Fibroblast of lung (primary cell): ENCODE data around the gene CORIN. TPM values are rescaled to one million over a fixed set of nuclear protein-coding genes. Genes with fewer than 3 reads are reported as not detected.

ENCODE experiments used
- DNase-seq, 2 donors: peaks; one replicate each; pipeline versions ENCODE4 v3.0.0 to v3.0.0-alpha.2; 2010; ENCODE audit warnings: low read depth in 2 of 2
- H2AFZ ChIP-seq: 2 replicates; pipeline ENCODE4 v1.5.1; 2012; ENCODE audit warnings: low read length, control low read depth, inconsistent platforms
- H3K27ac ChIP-seq: 2 replicates; pipeline ENCODE4 v1.5.1; 2011; ENCODE audit warnings: low read length, control low read depth; ENCODE audit not compliant: insufficient read depth
- H3K27me3 ChIP-seq: 2 replicates; pipeline ENCODE4 v1.5.1; 2011; ENCODE audit warnings: mild to moderate bottlenecking, low read length; ENCODE audit not compliant: control insufficient read depth, insufficient read depth
- H3K36me3 ChIP-seq: 2 replicates; pipeline ENCODE4 v1.5.1; 2011; ENCODE audit warnings: low read length; ENCODE audit not compliant: control insufficient read depth, insufficient read depth
- H3K4me1 ChIP-seq: 2 replicates; pipeline ENCODE4 v1.5.1; 2011; ENCODE audit warnings: low read length; ENCODE audit not compliant: control insufficient read depth, insufficient read depth; ENCODE audit errors: extremely low read depth
- H3K4me2 ChIP-seq: 2 replicates; pipeline ENCODE4 v1.5.1; 2011; ENCODE audit warnings: low read length, control low read depth; ENCODE audit not compliant: insufficient read depth; ENCODE audit errors: extremely low read depth
- H3K4me3 ChIP-seq, 4 experiments: fragments of 200-600 bp in 1 of 4; sonication (generic) in 1 of 4; replicated peaks in 1 of 4; 2 replicates each; pipeline ENCODE4 v1.5.1; 2011 to 2016; ENCODE audit warnings: low read length in 4 of 4, low read depth in 3 of 4, mild to moderate bottlenecking in 3 of 4, control low read depth in 2 of 4, inconsistent platforms in 1 of 4, mixed read lengths in 1 of 4; ENCODE audit not compliant: insufficient read depth in 1 of 4; ENCODE audit errors: control extremely low read depth in 1 of 4
- H3K79me2 ChIP-seq: 2 replicates; pipeline ENCODE4 v1.5.1; 2012; ENCODE audit warnings: mild to moderate bottlenecking, low read length, inconsistent platforms; ENCODE audit not compliant: control insufficient read depth, insufficient read depth
- H3K9ac ChIP-seq: 2 replicates; pipeline ENCODE4 v1.5.1; 2011; ENCODE audit warnings: mild to moderate bottlenecking, low read length, control low read depth; ENCODE audit not compliant: insufficient read depth
- H3K9me3 ChIP-seq: 2 replicates; pipeline ENCODE4 v1.5.1; 2012; ENCODE audit warnings: low read depth, low read length; ENCODE audit not compliant: control insufficient read depth, insufficient read depth
- H4K20me1 ChIP-seq: 2 replicates; pipeline ENCODE4 v1.5.1; 2011; ENCODE audit warnings: low read length; ENCODE audit not compliant: control insufficient read depth, insufficient read depth; ENCODE audit errors: extremely low read depth
- EZH2 ChIP-seq: IDR thresholded peaks from 2 replicates; pipeline ENCODE4 v1.5.1; 2012; ENCODE audit warnings: low read length, control low read depth, mild to moderate bottlenecking; ENCODE audit errors: missing control alignments
- polyA plus RNA-seq, 2 donors: library from polyadenylated mRNA; depleted of rRNA in 1 of 2; stranded (reverse) in 1 of 2; unstranded in 1 of 2; fragments of >200 nt; gene quantifications; 2 replicates each; pipeline ENCODE4 v1.2.1, GENCODE V29; 2011 to 2012; ENCODE audit warnings: missing spikeins in 1 of 2
- total RNA-seq: library from RNA; depleted of rRNA; stranded (reverse); fragments of >200 nt; gene quantifications from 2 replicates; pipeline ENCODE4 v1.2.1, GENCODE V29; 2014
- TF ChIP-seq, protein P1 (sequence below), 2 donors: IDR thresholded peaks in 1 of 2; conservative IDR thresholded peaks in 1 of 2; 1 replicate in 1 of 2; 2 replicates in 1 of 2; pipeline ENCODE4 v1.5.1; 2011 to 2012; ENCODE audit warnings: low read length in 2 of 2, control low read depth in 1 of 2, inconsistent platforms in 1 of 2, low read depth in 1 of 2, mild to moderate bottlenecking in 1 of 2

The CORIN gene
- total and polyA plus RNA-seq, 2 donors (not counting 1 experiment from before 2014, with no cell fraction given), result 1.5 to 22.2 TPM

DNA sequence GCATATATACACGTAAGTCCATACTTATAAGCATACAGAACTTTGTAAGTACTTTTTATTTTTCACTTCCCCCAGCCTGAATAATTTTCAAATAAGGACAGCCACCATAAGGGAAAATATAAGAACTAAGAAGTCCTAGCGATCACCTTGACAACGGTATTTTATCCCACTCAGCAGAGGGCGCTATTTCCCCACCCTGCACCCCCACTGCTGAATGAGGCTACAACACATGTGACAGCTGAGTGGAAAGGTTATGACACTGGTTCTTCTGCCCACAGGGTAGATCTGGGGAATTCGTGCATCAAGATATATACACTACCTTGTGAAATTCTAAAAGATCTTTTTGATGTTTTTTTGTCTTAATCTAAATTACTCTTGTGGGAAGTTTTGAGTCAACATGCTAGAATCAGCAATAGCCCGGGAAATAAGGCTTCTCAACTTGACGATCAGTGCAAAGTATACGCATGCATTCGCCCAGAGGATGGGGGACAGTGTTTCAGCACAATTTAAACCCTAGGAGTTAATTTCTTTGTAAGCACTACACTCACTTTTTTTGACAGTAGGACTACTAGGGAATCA lies 151.5 kb downstream of the CORIN start:
- no peak overlapping the region for H3K27ac ChIP-seq
- no peak for TF ChIP-seq EZH2
- TF ChIP-seq, protein P1, sequence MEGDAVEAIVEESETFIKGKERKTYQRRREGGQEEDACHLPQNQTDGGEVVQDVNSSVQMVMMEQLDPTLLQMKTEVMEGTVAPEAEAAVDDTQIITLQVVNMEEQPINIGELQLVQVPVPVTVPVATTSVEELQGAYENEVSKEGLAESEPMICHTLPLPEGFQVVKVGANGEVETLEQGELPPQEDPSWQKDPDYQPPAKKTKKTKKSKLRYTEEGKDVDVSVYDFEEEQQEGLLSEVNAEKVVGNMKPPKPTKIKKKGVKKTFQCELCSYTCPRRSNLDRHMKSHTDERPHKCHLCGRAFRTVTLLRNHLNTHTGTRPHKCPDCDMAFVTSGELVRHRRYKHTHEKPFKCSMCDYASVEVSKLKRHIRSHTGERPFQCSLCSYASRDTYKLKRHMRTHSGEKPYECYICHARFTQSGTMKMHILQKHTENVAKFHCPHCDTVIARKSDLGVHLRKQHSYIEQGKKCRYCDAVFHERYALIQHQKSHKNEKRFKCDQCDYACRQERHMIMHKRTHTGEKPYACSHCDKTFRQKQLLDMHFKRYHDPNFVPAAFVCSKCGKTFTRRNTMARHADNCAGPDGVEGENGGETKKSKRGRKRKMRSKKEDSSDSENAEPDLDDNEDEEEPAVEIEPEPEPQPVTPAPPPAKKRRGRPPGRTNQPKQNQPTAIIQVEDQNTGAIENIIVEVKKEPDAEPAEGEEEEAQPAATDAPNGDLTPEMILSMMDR (conservative IDR thresholded peaks at IDR 0.05 in 1 of 2, IDR thresholded peaks at IDR 0.05 in 1 of 2; ENCODE audit: low read depth in 1 of 2, low read length in 2 of 2), result peak; percentile 74
- no peaks in the 10 kb centered on the region for H4K20me1 ChIP-seq
- no peaks in the 10 kb centered on the region for H3K36me3 ChIP-seq
- H2AFZ ChIP-seq, result no peak overlapping the region
- H3K79me2 ChIP-seq, result no peaks in the 10 kb centered on the region
- no peaks in the 10 kb centered on the region for H3K4me1 ChIP-seq
- no peaks in the 10 kb centered on the region for H3K27me3 ChIP-seq
- H3K9me3 ChIP-seq, result no peaks in the 10 kb centered on the region
- H3K4me3 ChIP-seq, result no peak overlapping the region
- H3K9ac ChIP-seq, result no peak overlapping the region
- no peak overlapping the region for H3K4me2 ChIP-seq
- peak; percentile 15 to 55 for DNase-seq

DNA sequence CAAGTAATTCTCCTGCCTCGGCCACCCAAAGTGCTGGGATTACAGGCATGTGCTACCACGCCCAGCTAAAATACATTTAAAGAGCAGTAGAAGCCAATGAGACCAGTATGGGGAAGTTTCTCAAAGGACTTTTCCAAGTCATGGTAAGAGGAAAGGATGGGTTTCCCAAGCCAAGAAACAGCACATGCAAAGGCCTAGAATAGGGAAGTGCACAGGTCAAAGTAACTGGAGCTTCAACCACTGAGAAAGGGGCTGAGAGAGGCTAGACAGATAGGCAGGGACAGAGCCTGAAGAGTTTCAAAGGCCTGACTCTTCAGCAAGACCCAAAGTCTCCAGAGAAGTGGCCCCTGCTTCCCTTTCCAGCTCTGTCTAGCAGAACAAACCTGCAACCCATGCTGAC lies 162.1 kb downstream of the CORIN start:
- Histone ChIP-seq H2AFZ (no peak overlapping the region), H3K36me3 (no peaks in the 10 kb centered on the region), H3K79me2 (no peaks in the 10 kb centered on the region), H3K4me3 (no peak overlapping the region), H3K4me1 (no peaks in the 10 kb centered on the region), H3K27me3 (no peaks in the 10 kb centered on the region), H3K9me3 (no peaks in the 10 kb centered on the region), H4K20me1 (no peaks in the 10 kb centered on the region), H3K9ac (no peak overlapping the region), H3K4me2 (no peak overlapping the region), H3K27ac (no peak overlapping the region)
- TF ChIP-seq, protein P1 (conservative IDR thresholded peaks at IDR 0.05 in 1 of 2, IDR thresholded peaks at IDR 0.05 in 1 of 2; ENCODE audit: low read depth in 1 of 2, low read length in 2 of 2), result no peak
- TF ChIP-seq EZH2, result no peak
- no peak for DNase-seq

DNA sequence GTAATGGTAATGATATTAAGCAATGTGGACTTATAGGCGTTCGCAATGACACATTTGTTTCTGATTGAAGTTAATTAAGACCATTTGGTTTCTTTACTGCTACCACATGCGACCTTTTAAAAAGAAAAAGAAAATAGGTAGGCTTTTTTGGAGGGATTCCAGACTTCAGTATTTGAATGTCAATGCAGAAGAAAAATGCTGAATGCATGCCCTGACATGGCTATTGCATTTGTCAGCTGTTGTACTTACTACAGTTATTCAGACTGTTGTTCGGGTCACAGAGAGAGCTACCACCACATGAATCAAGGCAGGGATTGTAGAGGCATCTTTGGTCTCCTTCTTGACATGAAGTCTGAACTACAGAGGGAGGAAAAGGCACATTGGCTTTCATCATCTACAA lies 163.7 kb downstream of the CORIN start:
- Histone ChIP-seq H2AFZ (no peak overlapping the region), H3K4me3 (no peak overlapping the region), H3K4me2 (no peak overlapping the region), H3K27me3 (no peaks in the 10 kb centered on the region), H3K9me3 (no peaks in the 10 kb centered on the region), H3K36me3 (no peaks in the 10 kb centered on the region), H3K27ac (no peak overlapping the region), H3K4me1 (no peaks in the 10 kb centered on the region), H3K79me2 (no peaks in the 10 kb centered on the region), H4K20me1 (no peaks in the 10 kb centered on the region), H3K9ac (no peak overlapping the region)
- no peak for DNase-seq
- TF ChIP-seq EZH2, result no peak
